DMS153 treated with DMSO at 0.1 percent for 48 hours (cell line): ENCODE data around the gene BBOX1.
"Not testable (repeated sequence)": the region's sequence is repeated elsewhere in the genome, so short reads cannot be mapped to it uniquely, and the experiment has no call there.

ENCODE experiments used
- DNase-seq: peaks from one replicate; lab custom pipeline; 2025; ENCODE audit not compliant: unreplicated experiment; lab: John Stamatoyannopoulos, UW

BBOX1 gene

GRCh38 chr11:27175562-27175961, 134.9 kb downstream of the BBOX1 start:
- not testable (repeated sequence) for DNase-seq
